B cell (primary cell): ENCODE results near the gene PTPRN2. TPM values are rescaled to one million over a fixed set of nuclear protein-coding genes. Genes with fewer than 3 reads are reported as not detected.

Experiments used
- ATAC-seq: fragments of 200-7000 bp; cut with Tn5 transposase; one replicate; pipeline ENCODE4 v1.10.0; 2021; ENCODE audit warnings: low read depth, mild to moderate bottlenecking, moderate number of reproducible peaks, moderate library complexity
- CTCF ChIA-PET: fragments of 350-600 bp; sonication (Branson Sonifier 250); formaldehyde crosslinking; loops from one replicate; lab custom pipeline; 2021; ENCODE audit warnings: antibody characterized with exemption, inconsistent platforms; lab: Charles Lee
- POLR2A ChIA-PET: fragments of 350-600 bp; sonication (Branson Sonifier 250); formaldehyde crosslinking; loops from one replicate; lab custom pipeline; 2021; ENCODE audit warnings: antibody characterized with exemption; lab: Charles Lee
- DNase-seq: peaks from one replicate; pipeline ENCODE4 v3.0.0; 2013
- H2AFZ ChIP-seq: 2 replicates; pipeline ENCODE4 v1.6.1; 2012; ENCODE audit warnings: mild to moderate bottlenecking, low read depth, low read length; ENCODE audit not compliant: insufficient read depth, poor library complexity, severe bottlenecking
- H3K27ac ChIP-seq, 2 donors: 1 replicate in 1 of 2; 2 replicates in 1 of 2; pipeline ENCODE4 v1.5.1; 2012 to 2013; ENCODE audit warnings: low read length in 2 of 2, mild to moderate bottlenecking in 2 of 2, moderate library complexity in 1 of 2
- H3K27me3 ChIP-seq, 4 experiments: fragments of 200-600 bp in 1 of 4; sonication (generic) in 1 of 4; replicated peaks in 1 of 4; 1 replicate in 2 of 4; 2 replicates in 2 of 4; pipeline versions ENCODE4 v1.6.1 to v1.7.0; 2013 to 2016; ENCODE audit warnings: low read length in 3 of 4, mild to moderate bottlenecking in 2 of 4, mixed read lengths in 1 of 4, moderate library complexity in 1 of 4; ENCODE audit not compliant: insufficient read depth in 4 of 4, control insufficient read depth in 3 of 4; ENCODE audit errors: control extremely low read depth in 1 of 4
- H3K36me3 ChIP-seq, 2 experiments: replicated peaks in 1 of 2; 1 replicate in 1 of 2; 2 replicates in 1 of 2; pipeline versions ENCODE4 v1.6.1 to v1.7.1; 2013; ENCODE audit warnings: low read length in 1 of 2; ENCODE audit not compliant: insufficient read depth in 2 of 2, control insufficient read depth in 1 of 2; ENCODE audit errors: control extremely low read depth in 1 of 2, extremely low read depth in 1 of 2
- H3K4me1 ChIP-seq, 2 donors: fragments of 200-600 bp in 1 of 2; sonication (generic) in 1 of 2; 1 replicate in 1 of 2; 2 replicates in 1 of 2; pipeline versions ENCODE4 v1.5.1 to v1.6.1; 2013 to 2017; ENCODE audit warnings: low read length in 2 of 2; ENCODE audit not compliant: control insufficient read depth in 2 of 2, insufficient read depth in 2 of 2
- H3K4me2 ChIP-seq: replicated peaks from 2 replicates; pipeline ENCODE3; 2012; ENCODE audit warnings: mild to moderate bottlenecking, low read depth, low read length; ENCODE audit not compliant: poor library complexity, severe bottlenecking
- H3K4me3 ChIP-seq, 5 experiments: fragments of 200-600 bp in 1 of 5; sonication (generic) in 1 of 5; 1 replicate in 3 of 5; 2 replicates in 2 of 5; pipeline versions ENCODE4 v1.5.1 to v1.7.0; 2011 to 2016; ENCODE audit warnings: low read length in 4 of 5, mild to moderate bottlenecking in 4 of 5, low read depth in 2 of 5, control low read depth in 1 of 5, moderate library complexity in 1 of 5; ENCODE audit not compliant: insufficient read depth in 1 of 5; ENCODE audit errors: control extremely low read depth in 1 of 5, extremely low read depth in 1 of 5
- H3K79me2 ChIP-seq: fragments of 200-600 bp; sonication (generic); one replicate; pipeline ENCODE4 v1.6.0; 2016; ENCODE audit warnings: low read length; ENCODE audit not compliant: control insufficient read depth, insufficient read depth
- H3K9ac ChIP-seq: fragments of 200-600 bp; sonication (generic); 2 replicates; pipeline ENCODE4 v1.6.1; 2017; ENCODE audit warnings: mild to moderate bottlenecking, low read length, moderate library complexity
- H3K9me3 ChIP-seq, 3 donors: one replicate each; pipeline versions ENCODE4 v1.6.1 to v1.7.1; 2013; ENCODE audit warnings: low read length in 2 of 3; ENCODE audit not compliant: control insufficient read depth in 2 of 3, insufficient read depth in 1 of 3; ENCODE audit errors: control extremely low read depth in 1 of 3
- H4K20me1 ChIP-seq: 2 replicates; pipeline ENCODE4 v1.6.0; 2012; ENCODE audit warnings: mild to moderate bottlenecking, low read length; ENCODE audit not compliant: insufficient read depth, control insufficient read depth, poor library complexity, severe bottlenecking
- H3K27ac Mint-ChIP-seq: one replicate; pipeline ENCODE4 v1.8.0; 2021; ENCODE audit warnings: mixed read lengths
- H3K27me3 Mint-ChIP-seq: one replicate; pipeline ENCODE4 v1.8.0; 2021; ENCODE audit warnings: mixed read lengths
- H3K4me1 Mint-ChIP-seq: one replicate; pipeline ENCODE4 v1.8.0; 2021; ENCODE audit warnings: mixed read lengths
- H3K4me3 Mint-ChIP-seq: one replicate; pipeline ENCODE4 v1.8.0; 2021; ENCODE audit warnings: mixed read lengths
- H3K9me3 Mint-ChIP-seq: one replicate; pipeline ENCODE4 v1.8.0; 2022; ENCODE audit warnings: mixed read lengths; ENCODE audit not compliant: insufficient read depth
- EZH2 ChIP-seq: IDR thresholded peaks from 2 replicates; pipeline ENCODE4 v1.6.1; 2012; ENCODE audit warnings: borderline replicate concordance, low read depth, mild to moderate bottlenecking, moderate library complexity, low read length; ENCODE audit not compliant: insufficient read depth, poor library complexity, severe bottlenecking
- WGBS: methylation state at CpG from one replicate; pipeline ENCODE4 v1.1.5; 2013; ENCODE audit warnings: missing lambda C conversion rate; ENCODE audit not compliant: insufficient coverage; 5-methylcytosine and 5-hydroxymethylcytosine counted together
- intact Hi-C: fragments of 100-400 bp; cut with micrococcal nuclease; formaldehyde crosslinking; loops from one replicate; pipeline ENCODE4 v1.10.0; 2022
- polyA plus RNA-seq: library from polyadenylated mRNA; depleted of rRNA; stranded (reverse); fragments of >200 nt; gene quantifications from 2 replicates; pipeline ENCODE4 v1.2.3, GENCODE V29; 2012
- total RNA-seq, 2 donors: library from RNA; stranded (reverse); fragments of 120-200 nt in 1 of 2; gene quantifications; 1 replicate in 1 of 2; 2 replicates in 1 of 2; pipeline versions ENCODE4 v1.2.3 to v1.2.4, GENCODE V29; 2013 to 2022
- TF ChIP-seq, protein P1 (sequence below): fragments of 200-600 bp; IDR thresholded peaks from one replicate; pipeline ENCODE4 v1.8.0; 2022; ENCODE audit warnings: antibody characterized with exemption, mild to moderate bottlenecking

Gene PTPRN2
- total and polyA plus RNA-seq, 2 donors (not counting 1 experiment from before 2014, with no cell fraction given): 2.0 to 5.0 TPM

DNA sequence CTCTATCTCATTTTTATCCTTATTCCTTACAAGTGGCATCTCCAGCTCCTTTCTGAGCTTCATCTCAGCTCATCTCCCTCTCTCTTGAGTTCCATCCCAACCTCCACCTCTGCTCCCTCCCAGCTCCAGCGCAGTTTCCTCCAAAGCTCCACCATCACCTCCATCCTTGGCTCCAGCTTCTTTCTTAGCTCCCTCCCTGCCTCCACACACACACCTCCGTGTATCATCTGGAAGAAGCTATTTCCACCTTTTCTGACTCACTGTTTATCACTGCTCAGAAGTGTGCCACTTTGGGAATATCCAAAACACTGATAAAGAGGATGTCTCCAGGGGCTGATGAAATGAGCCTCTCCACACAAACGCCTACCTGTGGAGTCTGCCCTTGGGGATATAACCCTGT is 481.4 kb downstream of the PTPRN2 start:
- no peaks in the 10 kb centered on the region for H3K9me3 Mint-ChIP-seq
- H3K27me3 Mint-ChIP-seq: no peaks in the 10 kb centered on the region
- WGBS: 64% methylated on average over 2 of the region's 3 CpGs
- no peaks in the 10 kb centered on the region for H3K36me3 ChIP-seq
- DNase-seq: no peak
- no peak overlapping the region for H3K9ac ChIP-seq
- H4K20me1 ChIP-seq: no peaks in the 10 kb centered on the region
- H3K79me2 ChIP-seq: no peaks in the 10 kb centered on the region
- H3K4me2 ChIP-seq: no peak overlapping the region
- H3K27me3 ChIP-seq: no peaks in the 10 kb centered on the region
- no peak for ATAC-seq
- H3K4me3 Mint-ChIP-seq: no peak overlapping the region
- TF ChIP-seq, protein P1, sequence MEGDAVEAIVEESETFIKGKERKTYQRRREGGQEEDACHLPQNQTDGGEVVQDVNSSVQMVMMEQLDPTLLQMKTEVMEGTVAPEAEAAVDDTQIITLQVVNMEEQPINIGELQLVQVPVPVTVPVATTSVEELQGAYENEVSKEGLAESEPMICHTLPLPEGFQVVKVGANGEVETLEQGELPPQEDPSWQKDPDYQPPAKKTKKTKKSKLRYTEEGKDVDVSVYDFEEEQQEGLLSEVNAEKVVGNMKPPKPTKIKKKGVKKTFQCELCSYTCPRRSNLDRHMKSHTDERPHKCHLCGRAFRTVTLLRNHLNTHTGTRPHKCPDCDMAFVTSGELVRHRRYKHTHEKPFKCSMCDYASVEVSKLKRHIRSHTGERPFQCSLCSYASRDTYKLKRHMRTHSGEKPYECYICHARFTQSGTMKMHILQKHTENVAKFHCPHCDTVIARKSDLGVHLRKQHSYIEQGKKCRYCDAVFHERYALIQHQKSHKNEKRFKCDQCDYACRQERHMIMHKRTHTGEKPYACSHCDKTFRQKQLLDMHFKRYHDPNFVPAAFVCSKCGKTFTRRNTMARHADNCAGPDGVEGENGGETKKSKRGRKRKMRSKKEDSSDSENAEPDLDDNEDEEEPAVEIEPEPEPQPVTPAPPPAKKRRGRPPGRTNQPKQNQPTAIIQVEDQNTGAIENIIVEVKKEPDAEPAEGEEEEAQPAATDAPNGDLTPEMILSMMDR: no peak
- no peak for TF ChIP-seq EZH2
- no peak overlapping the region for H3K27ac ChIP-seq
- H3K4me1 ChIP-seq: no peaks in the 10 kb centered on the region
- H3K9me3 ChIP-seq: peaks cover 0 to 59% (median 0%) of the 10 kb centered on the region in 3 donors
- H3K4me3 ChIP-seq: no peak overlapping the region
- intact Hi-C loops: no loop called here
- H3K27ac Mint-ChIP-seq: no peak overlapping the region
- ChIA-PET CTCF (no interaction called here), POLR2A (no interaction called here)
- no peak overlapping the region for H2AFZ ChIP-seq
- H3K4me1 Mint-ChIP-seq: no peaks in the 10 kb centered on the region

- no peaks in the 10 kb centered on the region for H3K4me1 ChIP-seq
- no peak overlapping the region for H3K9ac ChIP-seq
- no peak overlapping the region for H3K27ac ChIP-seq
- ChIA-PET POLR2A (no interaction called here), CTCF (no interaction called here)
- H3K27ac Mint-ChIP-seq: no peak overlapping the region
- no peaks in the 10 kb centered on the region for H3K27me3 Mint-ChIP-seq
- H3K27me3 ChIP-seq: no peaks in the 10 kb centered on the region
- H3K4me3 ChIP-seq: no peak overlapping the region
- TF ChIP-seq, protein P1: no peak
- peaks cover 2% of the 10 kb centered on the region for H3K9me3 Mint-ChIP-seq
- no peak overlapping the region for H3K4me3 Mint-ChIP-seq
- H3K9me3 ChIP-seq: peaks cover 0 to 39% (median 0%) of the 10 kb centered on the region in 3 donors
- ATAC-seq (no peak), DNase-seq (no peak)
- H2AFZ ChIP-seq: no peak overlapping the region
- WGBS: 90% methylated on average over 7 of the region's 7 CpGs
- no peak overlapping the region for H3K4me2 ChIP-seq
- H4K20me1 ChIP-seq: no peaks in the 10 kb centered on the region
- intact Hi-C loops: no loop called here
- H3K4me1 Mint-ChIP-seq: no peaks in the 10 kb centered on the region
- no peaks in the 10 kb centered on the region for H3K79me2 ChIP-seq
- no peaks in the 10 kb centered on the region for H3K36me3 ChIP-seq
These were observed 484.2 kb downstream of the PTPRN2 start for GRCh38 chr7:158103378-158103777.
